ENCODE data around the gene BDKRB1. TPM values are rescaled to one million over a fixed set of nuclear protein-coding genes. Genes with fewer than 3 reads are reported as not detected.

Gene BDKRB1
- total and polyA plus RNA-seq, 10 of the 15 experiments (the other 5 are each of a cell fraction or from before 2014, with no cell fraction given), result 0.21 TPM; not detected in 9

DNA sequence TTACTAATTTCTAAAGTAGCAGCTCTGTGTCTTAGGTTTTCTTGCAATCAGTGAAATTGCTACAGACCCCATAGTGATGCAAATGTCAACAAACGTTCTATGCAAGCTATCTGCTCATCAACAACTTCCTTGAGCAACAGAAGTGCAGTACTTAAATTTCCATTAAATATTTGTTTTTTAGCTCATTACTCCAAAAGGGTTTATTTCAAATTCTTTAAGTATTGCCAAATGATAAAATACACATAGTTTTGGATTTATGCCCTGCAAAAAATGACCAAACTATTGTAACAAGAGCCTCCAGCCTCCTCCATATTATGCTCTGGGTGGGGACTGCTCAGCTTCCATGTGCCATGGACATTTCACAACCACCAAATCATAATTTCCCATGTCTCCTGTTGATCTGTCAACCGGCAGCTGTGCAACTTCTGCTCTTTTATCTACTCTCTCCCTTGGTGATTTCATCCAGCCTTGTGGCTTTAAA is 4.4 kb downstream of the BDKRB1 start:
- intact Hi-C loops (cut with micrococcal nuclease; ENCODE audit: unreplicated experiment), result no loop called here
- H3K9me3 ChIP-seq (replicated peaks; ENCODE audit: control insufficient read depth, insufficient read depth, low read length), result no peaks in the 10 kb centered on the region
- FAIRE-seq (no peak), ATAC-seq (no peak), DNase-seq (ENCODE audit: low read depth, low spot score) (no peak)
- 0% methylated on average over 2 of the region's 2 CpGs for WGBS (ENCODE audit: insufficient coverage, insufficient replicate concordance, low lambda C conversion rate, missing lambda C conversion rate)
- ChIA-PET CTCF (interaction anchor here (0.7 to 4.1 kb wide), 3 partner anchors 14 to 434 kb away, joined by 3 to 20 read pairs (median 3); no protein-coding TSS in a partner anchor), RAD21 (ENCODE audit: unreplicated experiment) (no interaction called here), POLR2A (interaction anchor here (1.4 kb wide), 1 partner anchor 8 kb away, joined by 3 read pairs; no protein-coding TSS in a partner anchor), SMC1A (ENCODE audit: uncharacterized antibody, unreplicated experiment) (no interaction called here)
- H3K4me3 ChIP-seq, result no peak overlapping the region
- no peak overlapping the region for H3K4me2 ChIP-seq (ENCODE audit: control insufficient read depth, insufficient read depth)
- H2AFZ ChIP-seq (ENCODE audit: control insufficient read depth, low read depth, low read length), result no peak overlapping the region
- BruUV-seq (replicated peaks), result no TSS peak
- no peaks in the 10 kb centered on the region for H3K36me3 ChIP-seq (ENCODE audit: control insufficient read depth in 2 of 2, insufficient read depth in 2 of 2, low read length in 1 of 2)
- H3K27ac ChIP-seq (ENCODE audit: control insufficient read depth, insufficient read depth), result no peak overlapping the region
- no peaks in the 10 kb centered on the region for H3K4me1 ChIP-seq (ENCODE audit: control insufficient read depth, insufficient read depth, low read length)
- in situ Hi-C loops (cut with MboI), result no loop called here
- H3K79me2 ChIP-seq (ENCODE audit: control insufficient read depth, insufficient read depth, low read length), result no peaks in the 10 kb centered on the region
- H3K9ac ChIP-seq (ENCODE audit: control insufficient read depth, insufficient read depth, low read length), result no peak overlapping the region
- no peaks in the 10 kb centered on the region for H4K20me1 ChIP-seq (ENCODE audit: control insufficient read depth, insufficient read depth)
- no peak for TF ChIP-seq STAT1 (conservative IDR thresholded peaks at IDR 0.05)
- no peak for TF ChIP-seq ZNF274 (IDR thresholded peaks at IDR 0.05; ENCODE audit: insufficient read depth, insufficient read length)
- no peak for TF ChIP-seq ZBED1 (IDR thresholded peaks at IDR 0.05; ENCODE audit: borderline replicate concordance)
- no peak for TF ChIP-seq NR2C1 (IDR thresholded peaks at IDR 0.05)
- H3K27me3 ChIP-seq (replicated peaks in 1 of 2; ENCODE audit: control insufficient read depth in 2 of 2, insufficient read depth in 2 of 2, low read length in 1 of 2), result peaks cover 4 to 5% of the 10 kb centered on the region in 2 experiments; a peak in 3 of 4 replicates

DNA sequence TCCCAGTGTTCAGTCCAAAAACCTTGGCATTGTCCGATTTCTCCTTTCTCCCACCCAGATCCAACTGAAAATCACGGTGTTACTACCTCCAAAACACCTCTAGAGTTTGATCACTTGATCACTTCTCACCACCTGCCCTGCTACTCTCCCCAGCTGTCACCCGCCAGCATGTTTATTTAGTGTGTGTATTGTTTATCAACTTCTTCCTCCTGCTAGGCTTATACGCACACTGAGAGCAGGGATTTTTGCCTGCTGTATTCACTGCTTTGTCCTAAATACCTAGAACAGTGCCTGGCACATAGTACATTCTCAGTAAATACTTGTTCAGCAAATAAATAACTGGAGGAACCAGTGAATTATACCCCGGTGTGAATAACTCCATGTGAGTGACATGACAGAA is 5.0 kb downstream of the BDKRB1 start:
- TF ChIP-seq, protein P1, sequence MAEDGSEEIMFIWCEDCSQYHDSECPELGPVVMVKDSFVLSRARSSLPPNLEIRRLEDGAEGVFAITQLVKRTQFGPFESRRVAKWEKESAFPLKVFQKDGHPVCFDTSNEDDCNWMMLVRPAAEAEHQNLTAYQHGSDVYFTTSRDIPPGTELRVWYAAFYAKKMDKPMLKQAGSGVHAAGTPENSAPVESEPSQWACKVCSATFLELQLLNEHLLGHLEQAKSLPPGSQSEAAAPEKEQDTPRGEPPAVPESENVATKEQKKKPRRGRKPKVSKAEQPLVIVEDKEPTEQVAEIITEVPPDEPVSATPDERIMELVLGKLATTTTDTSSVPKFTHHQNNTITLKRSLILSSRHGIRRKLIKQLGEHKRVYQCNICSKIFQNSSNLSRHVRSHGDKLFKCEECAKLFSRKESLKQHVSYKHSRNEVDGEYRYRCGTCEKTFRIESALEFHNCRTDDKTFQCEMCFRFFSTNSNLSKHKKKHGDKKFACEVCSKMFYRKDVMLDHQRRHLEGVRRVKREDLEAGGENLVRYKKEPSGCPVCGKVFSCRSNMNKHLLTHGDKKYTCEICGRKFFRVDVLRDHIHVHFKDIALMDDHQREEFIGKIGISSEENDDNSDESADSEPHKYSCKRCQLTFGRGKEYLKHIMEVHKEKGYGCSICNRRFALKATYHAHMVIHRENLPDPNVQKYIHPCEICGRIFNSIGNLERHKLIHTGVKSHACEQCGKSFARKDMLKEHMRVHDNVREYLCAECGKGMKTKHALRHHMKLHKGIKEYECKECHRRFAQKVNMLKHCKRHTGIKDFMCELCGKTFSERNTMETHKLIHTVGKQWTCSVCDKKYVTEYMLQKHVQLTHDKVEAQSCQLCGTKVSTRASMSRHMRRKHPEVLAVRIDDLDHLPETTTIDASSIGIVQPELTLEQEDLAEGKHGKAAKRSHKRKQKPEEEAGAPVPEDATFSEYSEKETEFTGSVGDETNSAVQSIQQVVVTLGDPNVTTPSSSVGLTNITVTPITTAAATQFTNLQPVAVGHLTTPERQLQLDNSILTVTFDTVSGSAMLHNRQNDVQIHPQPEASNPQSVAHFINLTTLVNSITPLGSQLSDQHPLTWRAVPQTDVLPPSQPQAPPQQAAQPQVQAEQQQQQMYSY (CRISPR knock-in tag; IDR thresholded peaks at IDR 0.05), result no peak
- TF ChIP-seq, protein P2, sequence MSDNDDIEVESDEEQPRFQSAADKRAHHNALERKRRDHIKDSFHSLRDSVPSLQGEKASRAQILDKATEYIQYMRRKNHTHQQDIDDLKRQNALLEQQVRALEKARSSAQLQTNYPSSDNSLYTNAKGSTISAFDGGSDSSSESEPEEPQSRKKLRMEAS (IDR thresholded peaks at IDR 0.05; ENCODE audit: low read depth, low read length), result no peak
- no peak for TF ChIP-seq ZNF24 (IDR thresholded peaks at IDR 0.05)
- no peak for TF ChIP-seq CBX3 (IDR thresholded peaks at IDR 0.05; ENCODE audit: borderline replicate concordance, low read depth)
- POLR2A ChIA-PET, result interaction anchor here (1.4 kb wide), 1 partner anchor 9 kb away, joined by 3 read pairs; no protein-coding TSS in a partner anchor
- Histone ChIP-seq H2AFZ (ENCODE audit: control insufficient read depth, low read depth, low read length) (no peak overlapping the region), H4K20me1 (ENCODE audit: control insufficient read depth, insufficient read depth) (no peaks in the 10 kb centered on the region), H3K9ac (ENCODE audit: control insufficient read depth, insufficient read depth, low read length) (no peak overlapping the region), H3K27me3 (replicated peaks in 1 of 2; ENCODE audit: control insufficient read depth in 2 of 2, insufficient read depth in 2 of 2, low read length in 1 of 2) (peaks cover 2 to 4% of the 10 kb centered on the region in 2 experiments; a peak in 3 of 4 replicates), H3K36me3 (ENCODE audit: control insufficient read depth in 2 of 2, insufficient read depth in 2 of 2, low read length in 1 of 2) (no peaks in the 10 kb centered on the region), H3K9me3 (replicated peaks; ENCODE audit: control insufficient read depth, insufficient read depth, low read length) (no peaks in the 10 kb centered on the region), H3K4me1 (ENCODE audit: control insufficient read depth, insufficient read depth, low read length) (no peaks in the 10 kb centered on the region), H3K79me2 (ENCODE audit: control insufficient read depth, insufficient read depth, low read length) (no peaks in the 10 kb centered on the region), H3K27ac (ENCODE audit: control insufficient read depth, insufficient read depth) (no peak overlapping the region), H3K4me3 (no peak overlapping the region), H3K4me2 (ENCODE audit: control insufficient read depth, insufficient read depth) (no peak overlapping the region)
- 47% methylated on average over 5 of the region's 5 CpGs for WGBS (ENCODE audit: insufficient coverage, insufficient replicate concordance, low lambda C conversion rate, missing lambda C conversion rate)
- CTCF ChIA-PET, result interaction anchor here (4.1 kb wide), 1 partner anchor 13 kb away, joined by 20 read pairs; no protein-coding TSS in a partner anchor
- intact Hi-C loops (cut with micrococcal nuclease; ENCODE audit: unreplicated experiment) (no loop called here), in situ Hi-C loops (cut with MboI) (no loop called here)
- DNase-seq (ENCODE audit: low read depth, low spot score) (no peak), ATAC-seq (no peak), FAIRE-seq (no peak)
- SMC1A ChIA-PET (ENCODE audit: uncharacterized antibody, unreplicated experiment), result no interaction called here
- no TSS peak for BruUV-seq (replicated peaks)
- RAD21 ChIA-PET (ENCODE audit: unreplicated experiment), result no interaction called here
